B cell (primary cell): ENCODE results near the gene NEUROG1.

ENCODE experiments used
- EZH2 ChIP-seq: IDR thresholded peaks from 2 replicates; pipeline ENCODE4 v1.6.1; 2012; ENCODE audit warnings: borderline replicate concordance, low read depth, mild to moderate bottlenecking, moderate library complexity, low read length; ENCODE audit not compliant: insufficient read depth, poor library complexity, severe bottlenecking
- TF ChIP-seq, protein P1 (sequence below): fragments of 200-600 bp; IDR thresholded peaks from one replicate; pipeline ENCODE4 v1.8.0; 2022; ENCODE audit warnings: antibody characterized with exemption, mild to moderate bottlenecking

GRCh38 chr5:135498637-135498995, 37.1 kb downstream of the NEUROG1 start:
- TF ChIP-seq, protein P1, sequence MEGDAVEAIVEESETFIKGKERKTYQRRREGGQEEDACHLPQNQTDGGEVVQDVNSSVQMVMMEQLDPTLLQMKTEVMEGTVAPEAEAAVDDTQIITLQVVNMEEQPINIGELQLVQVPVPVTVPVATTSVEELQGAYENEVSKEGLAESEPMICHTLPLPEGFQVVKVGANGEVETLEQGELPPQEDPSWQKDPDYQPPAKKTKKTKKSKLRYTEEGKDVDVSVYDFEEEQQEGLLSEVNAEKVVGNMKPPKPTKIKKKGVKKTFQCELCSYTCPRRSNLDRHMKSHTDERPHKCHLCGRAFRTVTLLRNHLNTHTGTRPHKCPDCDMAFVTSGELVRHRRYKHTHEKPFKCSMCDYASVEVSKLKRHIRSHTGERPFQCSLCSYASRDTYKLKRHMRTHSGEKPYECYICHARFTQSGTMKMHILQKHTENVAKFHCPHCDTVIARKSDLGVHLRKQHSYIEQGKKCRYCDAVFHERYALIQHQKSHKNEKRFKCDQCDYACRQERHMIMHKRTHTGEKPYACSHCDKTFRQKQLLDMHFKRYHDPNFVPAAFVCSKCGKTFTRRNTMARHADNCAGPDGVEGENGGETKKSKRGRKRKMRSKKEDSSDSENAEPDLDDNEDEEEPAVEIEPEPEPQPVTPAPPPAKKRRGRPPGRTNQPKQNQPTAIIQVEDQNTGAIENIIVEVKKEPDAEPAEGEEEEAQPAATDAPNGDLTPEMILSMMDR, result no peak
- no peak for TF ChIP-seq EZH2
